ENCODE results near the gene HRH3. TPM values are rescaled to one million over a fixed set of nuclear protein-coding genes. Genes with fewer than 3 reads are reported as not detected.

HRH3 gene
- polyA plus RNA-seq, 3 donors: not detected

GRCh38 chr20:62211769-62212288 is 8.2 kb downstream of the HRH3 start:
- Histone ChIP-seq H3K9me3 (replicated peaks in 1 of 2; ENCODE audit: control insufficient read depth in 1 of 2, insufficient read depth in 1 of 2, low read length in 2 of 2) (no peaks in the 10 kb centered on the region), H3K79me2 (ENCODE audit: insufficient read depth, low read length) (no peaks in the 10 kb centered on the region), H2AFZ (ENCODE audit: insufficient read depth, low read depth, low read length, poor library complexity, severe bottlenecking) (no peak overlapping the region), H3K4me2 (replicated peaks; ENCODE audit: extremely low read depth, low read length, poor library complexity, severe bottlenecking) (no peak overlapping the region), H3K27me3 (ENCODE audit: control insufficient read depth in 2 of 2, insufficient read depth in 2 of 2, low read length in 2 of 2) (peaks cover 0 to 9% of the 10 kb centered on the region in 2 donors), H3K27ac (ENCODE audit: low read depth in 1 of 2, low read length in 2 of 2) (no peak overlapping the region), H3K4me1 (ENCODE audit: control insufficient read depth in 1 of 2, insufficient read depth in 2 of 2, low read length in 2 of 2) (no peaks in the 10 kb centered on the region), H3K9ac (ENCODE audit: insufficient read depth, low read length, poor library complexity, severe bottlenecking) (no peak overlapping the region), H4K20me1 (ENCODE audit: insufficient read depth, low read length) (no peaks in the 10 kb centered on the region), H3K4me3 (replicated peaks in 1 of 3; ENCODE audit: low read depth in 2 of 3, low read length in 3 of 3) (no peak overlapping the region), H3K36me3 (replicated peaks in 1 of 2; ENCODE audit: control insufficient read depth in 1 of 2, insufficient read depth in 2 of 2, low read length in 2 of 2) (no peaks in the 10 kb centered on the region)
- TF ChIP-seq CTCF (IDR thresholded peaks at IDR 0.05): no peak
- H3K27me3 Mint-ChIP-seq (ENCODE audit: low read depth in 3 of 3): peaks cover 5 to 27% (median 9%) of the 10 kb centered on the region in 3 donors
- no peaks in the 10 kb centered on the region for H3K36me3 Mint-ChIP-seq
- H3K4me3 Mint-ChIP-seq: no peak overlapping the region
- no peaks in the 10 kb centered on the region for H3K4me1 Mint-ChIP-seq
- intact Hi-C loops (cut with micrococcal nuclease): no loop called here
- no peak for DNase-seq
- no peaks in the 10 kb centered on the region for H3K9me3 Mint-ChIP-seq
- H3K27ac Mint-ChIP-seq: no peak overlapping the region
- 83% methylated on average over 6 of the region's 9 CpGs for WGBS (ENCODE audit: insufficient coverage)

- Histone ChIP-seq H3K27ac (ENCODE audit: low read depth in 1 of 2, low read length in 2 of 2) (no peak overlapping the region), H3K36me3 (replicated peaks in 1 of 2; ENCODE audit: control insufficient read depth in 1 of 2, insufficient read depth in 2 of 2, low read length in 2 of 2) (no peaks in the 10 kb centered on the region), H3K4me3 (replicated peaks in 1 of 3; ENCODE audit: low read depth in 2 of 3, low read length in 3 of 3) (no peak overlapping the region), H3K27me3 (ENCODE audit: control insufficient read depth in 2 of 2, insufficient read depth in 2 of 2, low read length in 2 of 2) (peaks cover 0 to 9% of the 10 kb centered on the region in 2 donors), H3K79me2 (ENCODE audit: insufficient read depth, low read length) (no peaks in the 10 kb centered on the region), H2AFZ (ENCODE audit: insufficient read depth, low read depth, low read length, poor library complexity, severe bottlenecking) (no peak overlapping the region), H4K20me1 (ENCODE audit: insufficient read depth, low read length) (no peaks in the 10 kb centered on the region), H3K9ac (ENCODE audit: insufficient read depth, low read length, poor library complexity, severe bottlenecking) (no peak overlapping the region), H3K4me1 (ENCODE audit: control insufficient read depth in 1 of 2, insufficient read depth in 2 of 2, low read length in 2 of 2) (no peaks in the 10 kb centered on the region), H3K4me2 (replicated peaks; ENCODE audit: extremely low read depth, low read length, poor library complexity, severe bottlenecking) (no peak overlapping the region), H3K9me3 (replicated peaks in 1 of 2; ENCODE audit: control insufficient read depth in 1 of 2, insufficient read depth in 1 of 2, low read length in 2 of 2) (no peaks in the 10 kb centered on the region)
- H3K36me3 Mint-ChIP-seq: peaks cover 0 to 2% of the 10 kb centered on the region in 2 donors
- H3K27ac Mint-ChIP-seq: no peak overlapping the region
- H3K4me3 Mint-ChIP-seq: no peak overlapping the region
- 93% methylated on average over 6 of the region's 8 CpGs for WGBS (ENCODE audit: insufficient coverage)
- DNase-seq: no peak
- H3K27me3 Mint-ChIP-seq (ENCODE audit: low read depth in 3 of 3): peaks cover 5 to 27% (median 9%) of the 10 kb centered on the region in 3 donors
- intact Hi-C loops (cut with micrococcal nuclease): no loop called here
- TF ChIP-seq CTCF (IDR thresholded peaks at IDR 0.05): no peak
- H3K9me3 Mint-ChIP-seq: no peaks in the 10 kb centered on the region
- H3K4me1 Mint-ChIP-seq: no peaks in the 10 kb centered on the region
Measured at GRCh38 chr20:62211216-62211615, 8.9 kb downstream of the HRH3 start.

Data from CD14-positive monocyte (primary cell).